NOMO-1 treated with dmso at 0.1 percent for 144 hours (cell line): ENCODE measurements around the gene TPRX2.
"Not testable (repeated sequence)": the region's sequence is repeated elsewhere in the genome, so short reads cannot be mapped to it uniquely, and the experiment has no call there.

Experiments
- DNase-seq: peaks from one replicate; lab custom pipeline; 2025; ENCODE audit not compliant: unreplicated experiment; lab: John Stamatoyannopoulos, UW

TPRX2 gene

DNA sequence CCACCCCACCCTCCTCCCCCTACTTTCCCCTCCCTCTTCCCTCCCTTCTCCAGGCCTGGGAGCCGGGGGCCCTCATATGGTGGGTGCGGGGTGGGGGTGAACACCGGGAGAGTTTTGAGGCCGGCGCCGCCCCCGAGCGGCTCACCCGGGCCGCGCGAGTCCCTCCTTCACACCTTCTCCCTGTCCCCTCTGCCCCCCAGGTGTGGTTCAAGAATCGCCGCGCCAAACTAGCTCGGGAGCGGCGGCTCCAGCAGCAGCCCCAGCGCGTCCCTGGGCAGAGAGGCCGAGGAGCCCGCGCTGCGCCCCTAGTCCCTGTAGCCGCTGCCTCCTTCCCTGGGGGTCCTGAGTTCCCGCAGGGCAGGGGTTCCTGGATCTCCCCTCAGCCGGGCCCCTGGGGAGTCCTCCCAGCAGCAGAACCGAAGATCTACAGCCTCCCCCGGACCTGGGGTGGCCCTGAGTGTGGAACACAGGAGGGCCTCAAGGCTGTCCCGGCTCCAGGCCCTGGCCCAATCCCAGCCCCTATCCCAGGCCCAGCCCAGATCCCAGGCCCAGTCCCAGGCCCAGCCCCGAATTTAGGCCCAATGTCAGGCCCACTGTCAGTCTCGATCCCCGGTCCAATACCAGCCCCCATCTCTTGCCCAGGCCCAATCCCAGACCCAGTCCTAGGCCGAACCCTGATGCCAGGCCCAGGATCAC lies 1.7 kb downstream of the TPRX2 start:
- no peak for DNase-seq

DNA sequence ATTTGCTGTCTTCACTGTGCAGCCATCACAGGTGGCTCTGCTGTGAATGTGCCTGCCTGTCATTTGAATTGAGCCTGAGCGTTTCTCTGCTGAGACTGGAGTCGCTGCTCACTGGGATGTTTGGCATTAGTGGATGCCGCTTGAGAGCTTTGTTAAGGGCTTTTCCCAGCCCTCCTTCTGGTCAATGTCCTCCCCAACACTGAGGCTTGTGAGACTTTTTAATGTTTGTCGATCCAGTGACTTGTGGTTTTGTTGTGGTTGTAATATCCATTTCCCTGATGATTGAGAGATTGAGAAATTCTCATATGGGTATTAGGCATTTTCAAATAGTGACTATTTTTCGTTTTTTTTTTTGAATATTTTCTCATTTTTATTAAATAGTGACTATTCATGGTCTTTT lies 2.6 kb downstream of the TPRX2 start:
- no peak for DNase-seq

DNA sequence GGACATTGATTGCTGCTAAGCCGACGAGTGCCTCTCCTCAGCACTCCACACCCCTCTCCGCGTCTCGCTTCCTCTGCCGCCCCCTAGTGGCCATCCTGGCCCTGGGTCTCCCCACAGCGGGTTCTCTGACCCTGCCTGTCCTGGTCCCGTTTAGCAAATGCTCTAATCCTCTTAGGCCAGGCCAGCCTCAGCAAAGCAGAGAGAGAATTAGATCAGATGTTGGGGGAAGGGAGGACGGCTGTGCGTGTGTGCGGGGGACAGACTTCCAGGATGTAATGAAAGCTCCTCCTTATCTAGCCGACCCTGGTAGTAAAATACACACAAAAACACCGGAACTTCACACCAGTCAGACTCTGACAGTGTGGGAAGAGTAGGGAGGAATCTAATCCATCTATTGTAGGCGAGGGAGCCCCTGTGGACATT lies 4.5 kb downstream of the TPRX2 start:
- DNase-seq, result peak; percentile 39

DNA sequence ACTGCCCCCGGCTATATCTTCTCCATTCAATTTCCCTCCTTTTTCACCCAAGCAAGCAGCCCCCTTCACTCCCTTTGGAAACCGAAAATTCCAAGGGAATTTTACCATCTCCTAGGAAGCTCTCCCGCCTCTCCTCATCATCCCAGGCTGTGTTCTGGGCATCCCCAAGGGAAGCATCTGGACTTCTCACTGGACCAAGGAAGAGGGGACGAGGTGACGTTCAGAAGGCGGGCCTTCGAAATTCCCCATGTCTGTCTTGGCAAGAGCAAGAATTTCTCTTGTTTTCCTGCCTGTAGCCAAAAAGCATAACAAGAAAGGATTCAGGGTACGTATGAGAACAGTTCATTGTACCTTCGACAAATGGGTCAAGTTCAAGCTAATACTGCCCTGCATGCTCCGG lies 6.1 kb downstream of the TPRX2 start:
- DNase-seq, result no peak

DNA sequence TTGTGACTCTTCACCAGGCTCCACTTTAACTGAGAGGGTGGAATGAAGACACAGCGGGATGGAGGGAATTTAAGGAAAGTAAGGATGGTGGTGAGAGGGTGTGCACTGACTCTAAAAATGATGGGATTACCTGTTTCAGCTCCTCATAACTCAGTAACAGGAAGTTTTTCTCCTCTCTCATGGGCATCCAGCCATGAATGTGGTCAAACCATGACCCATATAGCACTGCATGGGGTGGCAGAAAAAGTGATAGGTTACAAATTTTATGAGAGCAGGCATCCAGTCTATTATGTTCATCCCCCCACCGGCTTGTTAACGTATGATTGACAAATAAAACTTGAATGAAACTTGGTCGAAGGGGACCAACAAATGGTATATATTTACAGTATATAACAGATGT lies 19.9 kb downstream of the TPRX2 start:
- no peak for DNase-seq

DNA sequence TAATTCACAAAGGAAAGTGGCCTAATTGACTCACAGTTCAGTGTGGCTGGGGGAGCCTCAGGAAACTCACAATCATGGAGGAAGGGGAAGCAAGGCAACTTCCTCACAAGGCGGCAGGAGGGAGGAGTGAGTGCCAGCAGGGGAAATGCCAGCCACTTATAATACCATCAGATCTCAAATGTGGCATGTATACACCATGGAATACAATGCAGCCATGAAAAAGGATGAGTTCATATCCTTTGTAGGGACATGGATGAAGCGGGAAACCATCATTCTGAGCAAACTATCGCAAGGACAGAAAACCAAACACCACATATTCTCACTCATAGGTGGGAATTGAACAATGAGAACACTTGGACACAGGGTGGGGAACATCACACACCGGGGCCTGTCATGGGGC lies 20.4 kb downstream of the TPRX2 start:
- not testable (repeated sequence) for DNase-seq

DNA sequence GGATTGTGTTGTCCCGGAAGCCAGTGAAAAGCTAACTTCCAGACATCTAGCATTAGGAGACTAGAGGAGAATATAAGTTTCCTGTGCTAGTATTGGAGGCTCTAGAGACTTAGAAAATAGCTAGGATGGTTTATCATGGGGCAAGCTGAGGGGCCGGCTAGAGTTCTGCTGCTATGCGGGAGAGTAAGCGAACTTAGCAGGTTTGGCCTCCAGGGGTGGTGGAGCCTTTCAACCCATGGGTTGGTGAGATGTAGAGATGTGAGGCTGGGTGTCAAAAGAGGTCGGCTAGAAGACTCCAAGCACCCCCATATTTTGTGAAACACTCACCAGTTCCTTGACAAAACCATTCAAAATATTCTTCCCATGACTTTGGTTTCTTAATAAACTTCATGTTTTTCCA lies 22.7 kb downstream of the TPRX2 start:
- no peak for DNase-seq

DNA sequence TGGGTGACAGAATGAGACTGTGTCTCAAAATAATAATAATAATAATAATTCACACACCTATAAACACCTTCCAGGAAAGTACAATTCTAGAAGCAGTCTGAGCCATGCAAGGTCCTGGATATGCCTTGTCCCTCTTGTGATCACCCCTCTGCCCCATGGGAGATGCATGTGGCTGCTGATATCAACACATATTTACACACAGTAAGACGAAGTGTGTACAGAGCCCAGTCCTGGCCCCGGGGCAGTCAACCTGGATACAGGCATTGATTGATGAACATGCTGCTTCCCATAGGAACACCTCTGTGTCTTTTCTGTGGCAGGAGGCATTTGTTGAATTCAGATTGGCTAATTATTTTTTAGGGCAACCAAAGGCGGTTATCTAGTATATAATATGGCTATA lies 23.9 kb downstream of the TPRX2 start:
- no peak for DNase-seq

DNA sequence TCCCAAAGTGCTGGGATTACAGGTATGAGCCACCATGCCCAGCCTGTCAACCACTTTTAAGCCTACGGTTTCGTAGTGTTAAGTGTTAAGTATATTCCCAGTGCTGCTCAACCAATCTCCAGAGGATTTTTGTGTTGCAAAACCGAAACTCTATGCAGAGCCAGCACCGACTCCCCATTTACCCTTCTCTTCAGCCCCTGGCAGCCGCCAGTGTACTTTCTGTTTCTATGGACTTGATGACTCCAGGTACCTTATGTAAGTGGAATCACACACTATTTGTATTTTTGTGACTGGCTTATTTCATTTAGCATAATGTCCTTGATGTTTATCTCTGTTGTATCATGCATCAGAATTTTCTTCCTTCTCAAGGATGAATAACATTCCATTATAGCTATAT lies 26.0 kb downstream of the TPRX2 start:
- DNase-seq, result no peak

DNA sequence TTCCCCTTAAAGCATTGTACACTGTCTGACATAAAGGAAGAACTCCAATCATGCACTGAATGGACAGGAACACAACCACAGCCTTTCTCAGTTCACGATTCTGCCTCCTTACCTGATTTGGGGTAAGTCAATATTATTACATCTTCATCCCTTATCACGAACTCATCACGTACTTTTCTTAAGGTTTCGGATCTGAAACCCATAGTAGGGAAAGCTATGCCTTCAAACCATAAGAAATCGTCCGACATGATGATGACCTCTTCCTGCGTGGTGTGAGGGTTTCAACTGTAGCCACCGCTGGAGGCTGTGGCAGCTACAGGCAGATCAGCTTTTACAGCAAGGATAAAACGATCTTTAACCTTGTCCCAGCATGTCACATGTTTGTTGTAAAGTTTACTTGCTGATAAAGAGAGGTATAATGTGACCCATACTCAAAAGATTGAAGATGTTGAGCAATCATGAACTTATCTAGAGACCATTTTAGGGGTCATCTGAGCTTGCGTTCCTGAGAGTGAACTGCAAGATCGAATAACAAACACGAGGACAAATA lies 27.1 kb downstream of the TPRX2 start, which contains the start of gene SULT2A1:
Gene SULT2A1 (minus strand): TSS at position 306 of the 550 bp plus-strand sequence. CDS start 58 bp downstream, at position 248.
- no peak for DNase-seq

DNA sequence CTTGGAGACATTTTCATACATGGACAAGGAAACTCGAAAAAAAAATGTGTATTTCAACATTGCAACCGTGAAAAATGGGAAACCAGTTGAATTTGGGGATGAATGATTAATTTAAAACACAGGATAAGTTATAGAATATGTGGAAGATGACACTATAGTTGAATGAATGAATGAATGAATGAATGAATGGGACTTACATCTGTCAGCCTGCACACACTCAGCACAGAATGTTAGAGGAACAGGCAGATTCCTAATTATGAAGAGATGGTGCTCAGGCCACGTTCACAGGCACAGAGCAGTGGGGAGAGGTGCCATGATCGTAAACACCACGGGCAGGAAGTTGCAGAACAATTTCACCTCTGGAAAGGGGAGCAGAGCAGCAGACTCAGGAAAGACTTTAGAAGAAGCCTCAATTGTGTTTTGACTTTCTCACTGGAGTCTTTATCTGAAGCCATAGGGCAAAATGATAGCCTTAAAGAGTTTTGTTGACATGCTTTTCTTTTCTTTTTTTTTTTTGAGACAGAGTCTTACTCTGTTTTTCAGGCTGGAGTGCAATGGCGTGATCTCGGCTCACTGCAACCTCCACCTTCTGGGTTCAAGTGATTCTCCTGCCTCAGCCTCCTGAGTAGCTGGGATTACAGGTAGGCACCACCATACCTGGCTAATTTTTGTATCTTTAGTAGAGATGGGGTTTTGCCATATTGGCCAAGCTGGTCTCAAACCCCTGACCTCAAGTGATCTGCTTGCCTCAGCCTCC lies 32.0 kb downstream of the TPRX2 start:
- no peak for DNase-seq

DNA sequence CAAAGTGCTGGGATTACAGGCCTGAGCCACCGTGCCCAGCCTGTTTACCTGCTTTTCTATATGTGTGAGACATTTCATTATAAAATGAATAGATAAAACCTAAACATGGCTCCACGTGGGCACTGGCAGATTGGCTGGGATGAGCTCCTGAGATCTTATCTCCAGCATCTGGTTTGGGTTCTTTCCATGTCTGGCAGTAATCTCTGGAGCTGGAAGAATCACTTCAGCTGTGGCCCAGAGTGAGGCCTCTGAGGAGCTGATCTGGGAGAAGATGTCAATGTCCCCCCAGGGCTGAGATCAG lies 32.5 kb downstream of the TPRX2 start:
- no peak for DNase-seq

DNA sequence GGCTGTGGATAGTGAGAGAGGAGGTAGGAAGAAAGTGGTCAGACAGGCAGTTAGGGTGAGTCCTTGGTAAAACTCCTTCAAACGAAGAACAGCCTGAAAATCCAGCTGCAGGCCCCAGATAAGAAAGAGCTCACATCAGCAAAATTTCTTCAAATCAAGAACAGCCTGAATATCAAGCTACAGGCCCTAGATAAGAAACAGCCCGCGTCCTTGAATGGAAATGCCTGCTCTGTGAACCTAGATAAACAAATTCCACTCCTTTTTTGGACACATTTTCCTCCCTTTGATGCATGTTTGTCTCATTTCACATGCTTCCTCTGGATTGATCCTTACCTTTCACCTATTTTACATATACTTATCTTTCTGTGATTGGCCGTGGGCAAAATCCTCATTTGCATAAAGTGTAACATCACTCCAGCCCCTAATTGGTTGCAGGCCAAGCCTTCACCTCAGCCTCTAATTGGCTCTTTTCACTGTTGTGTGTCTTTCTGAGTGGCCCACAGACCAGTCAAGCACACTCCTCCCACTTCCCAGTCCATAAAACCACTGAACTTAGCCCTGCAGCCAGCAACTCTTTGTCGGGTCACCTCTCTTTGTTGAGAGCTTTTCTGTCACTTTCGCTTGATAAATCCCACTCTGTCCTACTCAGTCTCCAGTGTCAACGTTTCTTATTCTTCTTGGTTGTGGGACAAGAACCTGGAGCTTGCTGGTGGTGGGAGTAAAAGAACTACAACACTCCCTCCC lies 33.1 kb downstream of the TPRX2 start:
- no peak for DNase-seq

DNA sequence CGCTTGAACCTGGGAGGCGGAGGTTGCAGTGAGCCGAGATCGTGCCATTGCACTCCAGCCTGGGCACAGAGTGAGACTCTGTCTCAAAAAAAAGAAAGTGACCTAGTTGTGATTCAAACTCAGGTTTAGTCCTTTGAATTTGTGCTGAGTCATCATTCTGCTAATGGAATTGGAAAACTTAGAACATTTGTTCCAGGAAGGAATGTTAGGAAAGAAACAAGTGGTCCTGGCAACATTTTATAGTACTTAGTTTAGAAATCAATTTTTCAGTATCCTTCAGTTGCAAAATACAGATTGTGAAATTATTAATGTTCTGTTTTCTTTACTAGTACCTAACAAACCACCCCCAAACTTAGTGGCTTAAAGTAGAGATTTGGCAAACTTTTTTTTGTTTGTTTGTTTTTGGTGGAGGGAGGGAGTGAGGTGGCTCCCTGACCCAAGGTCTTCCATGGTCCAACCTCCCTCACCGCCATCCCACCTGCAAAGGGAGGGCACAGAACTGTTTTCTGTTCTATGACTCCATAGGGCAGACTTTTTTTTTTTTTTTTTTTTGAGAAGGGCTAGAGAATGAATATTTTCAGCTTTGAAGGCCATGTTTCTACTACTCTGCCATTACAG lies 36.2 kb downstream of the TPRX2 start:
- DNase-seq, result no peak

DNA sequence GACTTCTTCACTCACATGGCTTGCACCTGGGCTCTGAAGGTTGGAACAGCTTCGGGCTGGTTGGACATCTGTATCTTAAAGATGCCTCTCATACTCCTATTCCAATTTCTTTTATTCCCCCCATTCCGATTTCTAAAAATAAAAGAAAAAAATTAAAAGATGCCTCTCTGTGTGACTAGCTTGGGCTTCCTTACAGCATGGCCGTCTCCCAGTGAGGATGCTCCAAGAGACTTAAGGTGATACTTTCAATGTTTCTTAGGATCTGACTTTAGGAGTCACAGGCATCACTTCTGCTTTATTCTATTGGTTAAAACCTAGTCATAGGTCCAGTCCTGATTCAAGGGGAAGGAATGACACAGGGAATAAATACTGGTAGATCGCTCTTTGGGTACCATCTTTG lies 37.0 kb downstream of the TPRX2 start:
- no peak for DNase-seq

DNA sequence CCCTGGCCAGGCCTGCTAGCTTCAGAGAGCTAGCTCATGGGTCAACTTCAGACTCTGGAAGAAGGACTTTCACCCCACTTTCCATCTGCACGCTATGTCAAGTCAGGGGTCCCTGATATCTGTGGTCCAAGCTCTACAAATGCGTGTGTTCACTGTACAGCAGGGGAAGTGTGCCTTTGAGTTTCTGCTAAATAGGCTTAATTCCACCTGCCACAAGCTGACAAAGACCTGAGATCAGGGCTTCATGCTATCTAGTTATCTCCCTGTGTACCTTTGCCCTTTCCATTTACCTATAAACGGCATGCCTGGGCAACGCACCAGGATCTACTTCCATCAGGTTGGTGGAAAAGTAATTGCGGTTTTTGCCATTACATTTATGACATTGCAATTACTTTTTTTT lies 37.7 kb downstream of the TPRX2 start:
- no peak for DNase-seq

DNA sequence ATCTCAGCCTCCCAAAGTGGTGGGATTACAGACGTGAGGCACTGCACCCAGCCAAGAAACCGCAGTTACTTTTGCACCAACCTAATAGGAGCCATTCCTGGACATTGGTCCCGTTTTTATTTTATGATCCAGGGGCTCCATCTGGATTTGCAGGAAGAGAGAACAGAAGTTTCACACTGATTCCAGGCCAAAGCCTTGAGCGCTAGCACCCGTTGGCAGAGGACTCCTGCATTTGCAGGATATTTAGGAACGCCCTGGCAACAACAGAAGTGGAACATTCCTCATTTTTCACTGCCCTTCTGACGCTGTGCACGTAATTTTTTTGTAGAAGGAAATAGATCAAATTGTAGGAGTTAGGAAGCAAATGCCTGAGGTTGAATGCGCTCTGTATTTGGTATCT lies 38.8 kb downstream of the TPRX2 start:
- no peak for DNase-seq

DNA sequence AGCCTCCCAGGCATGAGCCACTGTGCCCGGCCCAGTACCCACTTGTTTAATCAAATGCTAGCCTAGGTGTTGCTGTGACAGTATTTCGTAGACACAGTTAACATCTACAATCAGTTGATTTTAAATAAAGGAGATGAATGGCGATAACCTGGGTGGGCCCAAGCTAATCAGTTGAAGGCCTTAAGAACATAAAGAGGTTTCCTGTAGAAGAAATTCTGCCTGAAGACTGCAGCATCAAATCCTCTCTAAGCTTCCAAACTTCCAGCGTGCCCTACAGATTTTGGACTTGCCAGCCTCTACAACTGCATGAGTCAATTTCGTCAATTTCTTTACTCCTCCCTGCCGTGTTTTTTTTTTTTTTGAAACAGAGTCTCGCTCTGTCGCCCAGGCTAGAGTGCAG lies 40.3 kb downstream of the TPRX2 start:
- no peak for DNase-seq

DNA sequence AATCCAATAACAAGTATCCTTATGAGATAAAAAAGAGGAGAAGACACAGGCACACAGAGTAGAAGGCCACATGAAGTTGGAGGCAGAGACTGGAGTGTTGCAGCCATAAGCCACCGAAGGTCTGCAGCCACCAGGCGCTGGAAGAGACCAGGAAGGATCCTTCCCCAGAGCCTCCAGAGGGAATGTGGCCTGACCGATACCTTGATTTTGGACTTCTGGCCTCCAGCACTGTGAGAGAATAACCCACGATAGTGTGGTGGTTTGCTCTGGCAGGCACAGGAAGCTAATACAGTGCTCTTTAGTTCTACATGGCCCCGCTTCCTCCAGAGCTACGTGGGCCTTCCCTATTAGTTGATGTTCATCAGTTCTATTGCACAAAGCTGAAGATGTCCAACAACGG lies 42.3 kb downstream of the TPRX2 start:
- no peak for DNase-seq

DNA sequence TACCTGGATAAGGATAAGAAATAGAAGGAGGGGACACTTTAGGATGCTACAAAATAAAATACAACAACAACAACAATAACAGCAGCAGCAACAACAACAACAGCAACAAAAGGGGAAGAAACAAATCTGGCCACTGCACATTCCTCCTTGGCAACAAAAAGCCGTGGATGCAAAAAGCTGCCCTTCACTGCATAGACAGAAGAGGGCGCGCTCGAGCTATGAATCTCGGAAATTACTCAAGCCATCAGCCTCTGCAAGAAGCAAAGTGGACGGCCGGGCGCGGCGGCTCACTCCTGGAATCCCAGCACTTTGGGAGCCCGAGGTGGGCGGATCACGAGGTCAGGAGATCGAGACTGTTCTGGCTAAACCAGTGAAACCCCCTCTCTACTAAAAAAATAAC lies 50.3 kb downstream of the TPRX2 start:
- not testable (repeated sequence) for DNase-seq

DNA sequence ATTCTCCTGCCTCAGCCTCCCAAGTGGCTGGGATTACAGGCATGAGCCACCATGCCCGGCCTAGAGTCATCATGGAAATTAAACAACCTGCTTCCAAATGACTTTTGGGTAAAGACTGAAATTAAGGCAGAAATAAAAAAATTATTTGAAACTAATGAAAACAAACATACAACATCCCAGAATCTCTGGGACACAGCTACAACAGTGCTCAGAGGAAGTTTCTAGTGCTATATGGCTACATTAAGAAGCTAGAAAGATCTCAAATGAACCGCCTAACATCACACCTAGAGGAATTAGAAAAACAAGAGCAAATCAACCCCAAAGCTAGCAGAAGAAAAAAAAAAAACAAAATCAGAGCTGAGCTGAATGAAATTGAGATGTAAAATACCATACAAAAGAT lies 51.2 kb downstream of the TPRX2 start:
- DNase-seq, result not testable (repeated sequence)
